GM12873 (cell line): ENCODE results near the gene METTL16.

Experiments
- TF ChIP-seq, protein P1 (sequence below): IDR thresholded peaks from 2 replicates; pipeline ENCODE4 v1.5.1; 2012; ENCODE audit warnings: low read depth, mild to moderate bottlenecking, moderate library complexity, low read length, control low read depth; ENCODE audit not compliant: insufficient read depth; ENCODE audit errors: missing control alignments

Gene METTL16

DNA sequence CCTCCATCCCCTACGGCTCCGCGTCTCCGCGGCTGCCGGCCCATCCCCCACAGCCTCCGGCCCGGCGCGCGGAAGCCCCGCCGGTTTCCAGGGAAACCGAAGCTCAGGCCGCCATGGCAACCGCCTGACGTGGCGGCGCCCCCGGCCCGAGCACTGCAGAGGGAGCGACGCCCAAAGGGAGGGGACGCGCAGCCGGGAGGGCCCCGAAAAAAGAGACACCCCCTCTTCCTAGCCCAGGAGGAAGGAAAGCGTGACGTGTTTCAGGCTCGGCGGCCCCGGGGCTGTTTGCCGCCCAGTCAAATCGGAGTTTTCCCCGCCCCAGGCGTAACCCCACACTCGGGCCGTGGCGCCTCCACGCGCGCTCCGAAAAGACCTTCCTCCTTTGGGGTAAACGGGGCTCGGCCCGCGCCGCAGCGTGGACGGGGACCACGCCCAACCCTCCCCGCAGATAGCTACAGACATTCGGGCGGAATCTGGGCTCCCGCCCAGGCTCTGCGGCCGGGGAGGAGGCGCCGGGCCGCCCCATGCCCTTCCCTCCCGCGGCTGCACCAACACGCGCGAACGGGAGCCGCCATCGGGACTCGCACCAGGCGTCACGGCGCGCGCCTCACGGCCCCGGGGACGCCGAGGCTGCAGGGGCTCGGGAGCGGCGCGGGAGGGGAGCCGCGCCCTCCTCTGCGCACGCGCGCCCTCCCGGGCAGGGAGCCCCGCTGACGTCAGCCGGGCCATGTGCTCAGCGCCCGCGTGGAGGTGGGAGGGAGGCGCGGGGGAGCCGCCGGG, 118.3 kb downstream of the METTL16 start:
- TF ChIP-seq, protein P1, sequence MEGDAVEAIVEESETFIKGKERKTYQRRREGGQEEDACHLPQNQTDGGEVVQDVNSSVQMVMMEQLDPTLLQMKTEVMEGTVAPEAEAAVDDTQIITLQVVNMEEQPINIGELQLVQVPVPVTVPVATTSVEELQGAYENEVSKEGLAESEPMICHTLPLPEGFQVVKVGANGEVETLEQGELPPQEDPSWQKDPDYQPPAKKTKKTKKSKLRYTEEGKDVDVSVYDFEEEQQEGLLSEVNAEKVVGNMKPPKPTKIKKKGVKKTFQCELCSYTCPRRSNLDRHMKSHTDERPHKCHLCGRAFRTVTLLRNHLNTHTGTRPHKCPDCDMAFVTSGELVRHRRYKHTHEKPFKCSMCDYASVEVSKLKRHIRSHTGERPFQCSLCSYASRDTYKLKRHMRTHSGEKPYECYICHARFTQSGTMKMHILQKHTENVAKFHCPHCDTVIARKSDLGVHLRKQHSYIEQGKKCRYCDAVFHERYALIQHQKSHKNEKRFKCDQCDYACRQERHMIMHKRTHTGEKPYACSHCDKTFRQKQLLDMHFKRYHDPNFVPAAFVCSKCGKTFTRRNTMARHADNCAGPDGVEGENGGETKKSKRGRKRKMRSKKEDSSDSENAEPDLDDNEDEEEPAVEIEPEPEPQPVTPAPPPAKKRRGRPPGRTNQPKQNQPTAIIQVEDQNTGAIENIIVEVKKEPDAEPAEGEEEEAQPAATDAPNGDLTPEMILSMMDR, result no peak

DNA sequence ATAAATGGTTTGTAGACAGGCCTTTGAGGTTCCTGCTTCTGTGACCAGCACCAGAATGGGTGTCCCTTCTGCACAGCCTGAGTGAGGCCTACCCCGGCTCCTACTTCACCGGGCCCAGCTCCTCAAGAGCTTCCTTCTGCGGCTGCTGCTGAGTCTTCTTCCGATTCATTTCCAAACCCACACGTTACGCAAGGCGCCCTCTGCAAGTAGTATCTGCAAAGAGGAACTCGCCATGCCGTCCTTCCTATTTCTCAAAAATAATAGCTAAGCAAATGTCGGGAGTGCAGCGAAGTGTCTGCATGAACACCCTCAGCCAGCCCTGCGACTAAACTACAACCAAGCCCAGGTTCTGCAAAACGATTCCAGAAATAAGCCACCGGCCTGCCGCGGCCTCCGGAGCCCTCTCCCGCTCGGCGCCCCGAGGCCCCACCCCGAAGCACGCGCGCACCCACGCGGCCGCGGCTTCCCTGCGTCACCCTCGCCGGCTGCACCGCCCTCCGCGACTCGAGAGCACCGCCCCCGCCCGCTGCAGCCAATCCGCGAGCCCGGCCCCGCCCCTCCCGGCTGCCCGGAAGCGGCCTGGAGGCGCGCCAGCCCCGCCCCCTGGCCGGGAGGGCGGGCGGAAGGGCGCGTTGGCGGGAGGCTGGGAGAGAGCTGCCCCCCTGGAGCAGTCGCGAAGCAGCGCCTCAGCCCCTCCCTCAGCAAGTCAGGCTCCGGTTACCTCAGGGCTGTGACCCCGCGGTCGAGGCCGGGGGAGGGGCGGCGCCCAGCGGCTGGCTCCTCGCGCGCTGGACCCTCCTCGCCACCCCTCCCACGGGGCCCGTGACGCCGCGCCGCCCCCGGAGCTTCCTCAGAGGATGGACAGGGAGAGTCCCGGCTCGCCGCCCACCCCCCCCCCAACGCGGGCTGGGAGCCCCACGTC, 119.2 kb downstream of the METTL16 start:
- TF ChIP-seq, protein P1, result no peak

DNA sequence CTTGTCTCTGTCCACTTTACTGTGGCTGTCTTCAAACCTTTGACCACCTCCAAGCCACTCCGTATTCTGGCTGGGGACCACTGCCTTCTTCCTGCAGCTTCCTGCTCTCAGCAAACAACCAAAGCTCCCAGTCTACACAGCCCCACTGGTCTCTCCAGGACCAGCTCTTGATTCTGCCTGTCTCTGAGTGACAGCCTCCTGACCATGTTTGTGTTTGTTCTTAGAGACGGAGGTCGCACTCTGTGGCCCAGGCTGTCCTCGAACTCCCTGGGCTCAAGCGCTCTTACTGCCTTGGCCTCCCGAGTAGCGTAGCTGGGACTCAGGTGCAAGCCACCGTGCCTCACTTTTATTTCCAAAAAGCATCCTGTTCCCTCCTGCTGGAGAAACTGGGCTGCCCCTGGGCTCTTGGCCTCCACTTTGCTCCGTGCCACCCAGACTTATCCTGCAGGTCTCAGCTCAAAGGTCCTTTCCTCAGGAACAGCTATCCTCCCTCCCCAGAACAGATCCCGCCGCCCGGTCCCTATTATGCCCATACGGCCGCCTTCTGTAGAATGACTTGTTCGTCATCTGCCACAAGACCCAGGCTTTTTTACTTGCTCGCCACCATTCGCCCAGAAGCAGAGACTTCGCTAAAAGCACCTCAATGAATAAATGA, 120.0 kb downstream of the METTL16 start:
- TF ChIP-seq, protein P1, result no peak

DNA sequence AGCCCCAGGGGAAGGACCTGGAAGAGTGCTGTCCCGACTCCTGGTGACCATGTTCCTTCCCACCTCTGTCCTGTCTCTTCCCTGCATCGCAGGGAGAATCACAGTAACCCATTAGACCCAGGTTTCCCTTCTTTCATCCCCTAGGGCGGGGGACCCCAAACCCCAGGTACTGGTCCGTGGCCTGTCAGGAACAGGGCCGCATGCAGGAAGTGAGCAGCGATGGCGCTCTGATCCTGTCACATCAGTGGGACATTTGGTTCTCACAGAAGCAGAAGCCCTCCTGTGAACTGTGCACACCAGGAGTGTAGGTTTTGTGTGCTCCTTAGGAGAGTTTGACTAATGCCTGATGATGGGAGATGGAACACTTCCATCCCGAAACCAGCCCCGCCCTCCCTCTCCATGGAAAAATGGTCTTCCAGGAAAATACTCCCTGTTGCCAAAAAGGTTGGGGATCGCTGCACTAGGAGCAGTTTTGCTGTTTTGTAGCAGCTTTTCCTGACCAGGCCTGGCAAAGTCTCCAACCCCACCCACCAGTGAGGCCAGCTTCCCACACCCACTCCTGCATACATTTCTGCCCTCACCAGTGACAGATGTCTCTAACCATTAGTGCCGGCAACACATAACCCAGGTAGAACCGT, 121.4 kb downstream of the METTL16 start:
- TF ChIP-seq, protein P1, result no peak

DNA sequence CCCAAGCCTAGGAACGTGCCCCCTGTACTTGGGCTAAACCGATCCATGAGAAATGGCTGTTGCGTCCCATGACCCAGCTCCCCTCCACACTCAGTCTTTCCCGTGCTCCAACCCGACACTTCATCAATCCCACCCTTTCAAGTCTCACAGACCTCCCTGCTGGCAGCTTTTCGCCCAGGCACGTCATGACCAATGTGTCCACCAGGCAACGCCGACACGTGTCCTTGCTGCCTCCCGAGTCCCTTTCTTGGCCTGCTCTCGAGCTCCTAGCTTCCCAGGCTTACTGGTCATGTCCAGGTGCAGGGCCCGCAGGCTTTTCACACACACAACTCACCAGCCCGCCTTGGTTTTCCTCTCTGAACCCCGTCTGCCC, 123.0 kb downstream of the METTL16 start:
- TF ChIP-seq, protein P1, result no peak

DNA sequence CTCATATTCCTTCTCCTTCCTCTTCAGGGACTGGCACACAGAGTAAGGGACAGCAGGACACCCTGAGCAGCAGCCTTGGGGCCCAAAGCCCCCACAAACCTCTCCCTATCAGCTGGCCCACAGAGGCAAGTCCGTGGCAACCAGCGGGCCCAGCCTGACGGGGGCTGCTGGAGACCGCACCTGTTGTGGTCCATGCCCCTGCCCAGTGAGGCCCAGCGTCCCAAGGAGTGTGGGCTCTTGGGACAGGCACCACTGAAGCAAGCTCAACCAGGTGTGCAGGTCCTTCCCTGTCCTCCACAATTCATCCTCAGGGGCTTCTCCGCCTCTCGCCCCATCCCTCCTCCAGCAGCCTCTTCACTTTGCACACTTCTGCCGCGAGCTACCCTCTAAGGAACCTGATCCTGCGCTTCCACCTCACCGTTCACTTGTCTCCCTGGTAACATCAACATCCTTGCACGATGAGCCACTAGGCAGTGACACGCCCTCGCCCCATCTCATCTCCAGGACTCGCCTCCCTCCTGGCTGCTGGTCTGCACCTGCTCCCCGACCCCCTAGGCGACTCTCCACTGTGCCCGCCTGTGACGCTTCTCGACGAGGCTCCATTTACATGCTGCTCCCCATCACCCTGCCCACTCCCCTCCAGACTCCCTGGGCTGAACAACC, 123.5 kb downstream of the METTL16 start:
- TF ChIP-seq, protein P1, result no peak
